Measurements from ENCODE around the gene WDR43.
A peak's percentile ranks its signal among the peaks of the same experiment; 100 is the strongest.

Gene WDR43

GRCh38 chr2:28895189-28895893 is 874 bp downstream of the WDR43 start:
- Histone ChIP-seq H3K9ac (ENCODE audit: low read depth, low read length) (peak overlapping the region; percentile 100), H3K27ac (ENCODE audit: low read depth, low read length) (peak overlapping the region; percentile 87), H3K4me1 (ENCODE audit: insufficient read depth, low read length) (peaks cover 36% of the 10 kb centered on the region), H3K4me3 (ENCODE audit: low read length) (peak overlapping the region; percentile 100), H3K27me3 (ENCODE audit: insufficient read depth, low read length) (peaks cover 4% of the 10 kb centered on the region; the same call in 1 of the 2 replicates), H3K9me3 (ENCODE audit: insufficient read depth, low read depth, low read length) (no peaks in the 10 kb centered on the region), H3K36me3 (ENCODE audit: insufficient read depth, low read length) (peaks cover 6% of the 10 kb centered on the region; the same call in 1 of the 2 replicates)
- under 1% methylated on average over 16 of the region's 19 CpGs for WGBS

GRCh38 chr2:28896906-28897305 is 2.4 kb downstream of the WDR43 start:
- H3K27me3 ChIP-seq (ENCODE audit: insufficient read depth, low read length): peaks cover 3% of the 10 kb centered on the region; the same call in 1 of the 2 replicates
- peak overlapping the region; percentile 100 for H3K4me3 ChIP-seq (ENCODE audit: low read length)
- peaks cover 36% of the 10 kb centered on the region for H3K4me1 ChIP-seq (ENCODE audit: insufficient read depth, low read length)
- no peaks in the 10 kb centered on the region for H3K9me3 ChIP-seq (ENCODE audit: insufficient read depth, low read depth, low read length)
- no peak overlapping the region for H3K27ac ChIP-seq (ENCODE audit: low read depth, low read length)
- WGBS: 40% methylated on average over 2 of the region's 2 CpGs
- peaks cover 15% of the 10 kb centered on the region for H3K36me3 ChIP-seq (ENCODE audit: insufficient read depth, low read length)
- no peak overlapping the region for H3K9ac ChIP-seq (ENCODE audit: low read depth, low read length)

DNA sequence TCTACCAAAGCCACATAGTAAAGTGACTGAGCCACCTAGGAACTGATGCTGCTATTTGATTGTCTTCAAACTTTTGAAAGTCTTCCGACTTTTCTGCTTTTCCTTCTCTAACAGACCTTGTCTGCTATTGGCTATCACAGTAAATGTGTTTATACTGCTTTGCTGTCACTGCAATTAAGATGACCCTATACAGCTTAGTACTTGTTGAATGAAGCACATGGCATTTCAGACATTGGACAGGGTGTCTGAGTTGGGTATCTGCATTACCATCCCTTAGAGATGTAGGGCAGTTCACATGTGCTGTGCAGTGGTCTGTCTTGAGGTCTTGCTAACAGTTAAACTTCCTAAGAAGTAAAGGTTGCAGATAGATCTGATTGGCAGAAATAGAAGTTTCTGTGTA is 3.6 kb downstream of the WDR43 start:
- Histone ChIP-seq H3K27ac (ENCODE audit: low read depth, low read length) (no peak overlapping the region), H3K9ac (ENCODE audit: low read depth, low read length) (no peak overlapping the region), H3K4me3 (ENCODE audit: low read length) (peak overlapping the region; percentile 100), H3K36me3 (ENCODE audit: insufficient read depth, low read length) (peaks cover 26% of the 10 kb centered on the region), H3K9me3 (ENCODE audit: insufficient read depth, low read depth, low read length) (no peaks in the 10 kb centered on the region), H3K4me1 (ENCODE audit: insufficient read depth, low read length) (peaks cover 36% of the 10 kb centered on the region), H3K27me3 (ENCODE audit: insufficient read depth, low read length) (no peaks in the 10 kb centered on the region)
- WGBS: 69% methylated on average over 1 of the region's 1 CpG

- peaks cover 33% of the 10 kb centered on the region for H3K4me1 ChIP-seq (ENCODE audit: insufficient read depth, low read length)
- no peaks in the 10 kb centered on the region for H3K9me3 ChIP-seq (ENCODE audit: insufficient read depth, low read depth, low read length)
- WGBS: 74% methylated on average over 2 of the region's 2 CpGs
- H3K36me3 ChIP-seq (ENCODE audit: insufficient read depth, low read length): peaks cover 55% of the 10 kb centered on the region
- H3K4me3 ChIP-seq (ENCODE audit: low read length): no peak overlapping the region
- H3K27ac ChIP-seq (ENCODE audit: low read depth, low read length): no peak overlapping the region
- no peak overlapping the region for H3K9ac ChIP-seq (ENCODE audit: low read depth, low read length)
- no peaks in the 10 kb centered on the region for H3K27me3 ChIP-seq (ENCODE audit: insufficient read depth, low read length)
Observed at GRCh38 chr2:28901202-28901601, 6.7 kb downstream of the WDR43 start.

GRCh38 chr2:28901841-28902240 is 7.4 kb downstream of the WDR43 start:
- Histone ChIP-seq H3K27me3 (ENCODE audit: insufficient read depth, low read length) (no peaks in the 10 kb centered on the region), H3K27ac (ENCODE audit: low read depth, low read length) (no peak overlapping the region), H3K9me3 (ENCODE audit: insufficient read depth, low read depth, low read length) (no peaks in the 10 kb centered on the region), H3K4me3 (ENCODE audit: low read length) (no peak overlapping the region), H3K36me3 (ENCODE audit: insufficient read depth, low read length) (peaks cover 57% of the 10 kb centered on the region), H3K9ac (ENCODE audit: low read depth, low read length) (no peak overlapping the region), H3K4me1 (ENCODE audit: insufficient read depth, low read length) (peaks cover 27% of the 10 kb centered on the region)
- WGBS: no CpG with 5 or more reads among the region's 1 CpG

GRCh38 chr2:28902584-28902983 is 8.1 kb downstream of the WDR43 start:
- WGBS: 94% methylated on average over 3 of the region's 3 CpGs
- Histone ChIP-seq H3K4me3 (ENCODE audit: low read length) (no peak overlapping the region), H3K36me3 (ENCODE audit: insufficient read depth, low read length) (peaks cover 65% of the 10 kb centered on the region), H3K9me3 (ENCODE audit: insufficient read depth, low read depth, low read length) (no peaks in the 10 kb centered on the region), H3K27me3 (ENCODE audit: insufficient read depth, low read length) (no peaks in the 10 kb centered on the region), H3K4me1 (ENCODE audit: insufficient read depth, low read length) (peaks cover 20% of the 10 kb centered on the region), H3K27ac (ENCODE audit: low read depth, low read length) (no peak overlapping the region), H3K9ac (ENCODE audit: low read depth, low read length) (no peak overlapping the region)

- Histone ChIP-seq H3K27ac (ENCODE audit: low read depth, low read length) (no peak overlapping the region), H3K9me3 (ENCODE audit: insufficient read depth, low read depth, low read length) (no peaks in the 10 kb centered on the region), H3K36me3 (ENCODE audit: insufficient read depth, low read length) (peaks cover 82% of the 10 kb centered on the region), H3K27me3 (ENCODE audit: insufficient read depth, low read length) (no peaks in the 10 kb centered on the region), H3K4me3 (ENCODE audit: low read length) (no peak overlapping the region), H3K9ac (ENCODE audit: low read depth, low read length) (no peak overlapping the region), H3K4me1 (ENCODE audit: insufficient read depth, low read length) (peaks cover 5% of the 10 kb centered on the region; the same call in 1 of the 2 replicates)
- 93% methylated on average over 2 of the region's 2 CpGs for WGBS
Observed at GRCh38 chr2:28904295-28904694, 9.8 kb downstream of the WDR43 start.

- H3K27me3 ChIP-seq (ENCODE audit: insufficient read depth, low read length): no peaks in the 10 kb centered on the region
- H3K9me3 ChIP-seq (ENCODE audit: insufficient read depth, low read depth, low read length): no peaks in the 10 kb centered on the region
- H3K4me1 ChIP-seq (ENCODE audit: insufficient read depth, low read length): no peaks in the 10 kb centered on the region
- no peak overlapping the region for H3K9ac ChIP-seq (ENCODE audit: low read depth, low read length)
- WGBS: 94% methylated on average over 1 of the region's 2 CpGs
- no peak overlapping the region for H3K4me3 ChIP-seq (ENCODE audit: low read length)
- H3K36me3 ChIP-seq (ENCODE audit: insufficient read depth, low read length): peaks cover 88% of the 10 kb centered on the region
- H3K27ac ChIP-seq (ENCODE audit: low read depth, low read length): no peak overlapping the region
Observed at GRCh38 chr2:28904802-28905457, 10.5 kb downstream of the WDR43 start.

DNA sequence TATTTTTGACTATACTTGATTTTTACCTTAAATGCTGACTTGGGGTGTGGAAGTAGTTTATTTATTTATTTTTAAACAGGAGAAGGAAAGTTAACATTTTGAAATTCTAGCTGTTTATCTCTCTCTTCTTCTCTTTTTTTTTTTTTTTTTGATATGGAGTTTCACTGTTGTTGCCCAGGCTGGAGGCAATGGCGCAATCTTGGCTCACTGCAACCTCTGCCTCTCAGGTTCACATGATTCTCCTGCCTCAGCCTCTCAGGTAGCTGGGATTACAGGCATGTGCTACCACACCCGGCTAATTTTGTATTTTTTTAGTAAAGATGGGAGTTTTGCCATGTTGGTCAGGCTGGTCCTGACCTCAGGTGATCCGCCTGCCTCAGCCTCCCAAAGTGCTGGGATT is 11.1 kb downstream of the WDR43 start:
- Histone ChIP-seq H3K4me3 (ENCODE audit: low read length) (no peak overlapping the region), H3K9me3 (ENCODE audit: insufficient read depth, low read depth, low read length) (no peaks in the 10 kb centered on the region), H3K4me1 (ENCODE audit: insufficient read depth, low read length) (no peaks in the 10 kb centered on the region), H3K27ac (ENCODE audit: low read depth, low read length) (no peak overlapping the region), H3K36me3 (ENCODE audit: insufficient read depth, low read length) (peaks cover 94% of the 10 kb centered on the region), H3K9ac (ENCODE audit: low read depth, low read length) (no peak overlapping the region), H3K27me3 (ENCODE audit: insufficient read depth, low read length) (no peaks in the 10 kb centered on the region)
- WGBS: 96% methylated on average over 3 of the region's 3 CpGs

GRCh38 chr2:28906376-28906775 is 11.9 kb downstream of the WDR43 start:
- Histone ChIP-seq H3K9me3 (ENCODE audit: insufficient read depth, low read depth, low read length) (no peaks in the 10 kb centered on the region), H3K4me1 (ENCODE audit: insufficient read depth, low read length) (no peaks in the 10 kb centered on the region), H3K36me3 (ENCODE audit: insufficient read depth, low read length) (peaks cover 98% of the 10 kb centered on the region), H3K9ac (ENCODE audit: low read depth, low read length) (no peak overlapping the region), H3K4me3 (ENCODE audit: low read length) (no peak overlapping the region), H3K27ac (ENCODE audit: low read depth, low read length) (no peak overlapping the region), H3K27me3 (ENCODE audit: insufficient read depth, low read length) (no peaks in the 10 kb centered on the region)
- 95% methylated on average over 3 of the region's 4 CpGs for WGBS

GRCh38 chr2:28906821-28907220 is 12.4 kb downstream of the WDR43 start:
- H3K27me3 ChIP-seq (ENCODE audit: insufficient read depth, low read length): no peaks in the 10 kb centered on the region
- H3K27ac ChIP-seq (ENCODE audit: low read depth, low read length): no peak overlapping the region
- no peak overlapping the region for H3K9ac ChIP-seq (ENCODE audit: low read depth, low read length)
- no peaks in the 10 kb centered on the region for H3K9me3 ChIP-seq (ENCODE audit: insufficient read depth, low read depth, low read length)
- no peak overlapping the region for H3K4me3 ChIP-seq (ENCODE audit: low read length)
- H3K36me3 ChIP-seq (ENCODE audit: insufficient read depth, low read length): peaks cover 98% of the 10 kb centered on the region
- WGBS: 88% methylated on average over 2 of the region's 2 CpGs
- no peaks in the 10 kb centered on the region for H3K4me1 ChIP-seq (ENCODE audit: insufficient read depth, low read length)

All from HUES64 (cell line).